Activated CD8-positive, alpha-beta T cell treated with anti-CD3 and anti-CD28 coated beads, Interleukin-2, amount 10 ng/mL, durations not matched to agents 7 days and 5 days (primary cell): Measurements from ENCODE around the gene CPB1. TPM values are rescaled to one million over a fixed set of nuclear protein-coding genes. Genes with fewer than 3 reads are reported as not detected.

Experiments used
- ATAC-seq: fragments of 150-1000 bp; cut with Tn5 transposase; one replicate; pipeline ENCODE4 v1.10.0; 2021; ENCODE audit warnings: moderate library complexity
- CTCF ChIA-PET: fragments of 350-600 bp; sonication (Branson Sonifier 250); formaldehyde crosslinking; loops from one replicate; lab custom pipeline; 2021; ENCODE audit warnings: antibody characterized with exemption; lab: Charles Lee
- POLR2A ChIA-PET: fragments of 350-600 bp; sonication (Branson Sonifier 250); formaldehyde crosslinking; loops from one replicate; lab custom pipeline; 2021; ENCODE audit warnings: antibody characterized with exemption; lab: Charles Lee
- DNase-seq: peaks from one replicate; pipeline ENCODE4 v3.0.0-alpha.2; 2020
- H3K27ac Mint-ChIP-seq: one replicate; pipeline ENCODE4 v1.8.0; 2021; ENCODE audit warnings: mild to moderate bottlenecking, mixed read lengths
- H3K27me3 Mint-ChIP-seq: one replicate; pipeline ENCODE4 v1.8.0; 2021; ENCODE audit warnings: low read depth, mixed read lengths
- H3K36me3 Mint-ChIP-seq: one replicate; pipeline ENCODE4 v1.8.0; 2021; ENCODE audit warnings: low read depth, mixed read lengths
- H3K4me1 Mint-ChIP-seq: one replicate; pipeline ENCODE4 v1.8.0; 2021; ENCODE audit warnings: low read depth, mixed read lengths
- H3K4me3 Mint-ChIP-seq: one replicate; pipeline ENCODE4 v1.8.0; 2021; ENCODE audit warnings: mild to moderate bottlenecking, mixed read lengths
- H3K9me3 Mint-ChIP-seq: one replicate; pipeline ENCODE4 v1.8.0; 2022; ENCODE audit warnings: mixed read lengths; ENCODE audit not compliant: insufficient read depth
- total RNA-seq, 2 experiments: library from RNA; stranded (reverse); gene quantifications; one replicate each; pipeline ENCODE4 v1.2.3, GENCODE V29; 2021

Gene CPB1
- total RNA-seq, 2 experiments from 2014 or later, result not detected

DNA sequence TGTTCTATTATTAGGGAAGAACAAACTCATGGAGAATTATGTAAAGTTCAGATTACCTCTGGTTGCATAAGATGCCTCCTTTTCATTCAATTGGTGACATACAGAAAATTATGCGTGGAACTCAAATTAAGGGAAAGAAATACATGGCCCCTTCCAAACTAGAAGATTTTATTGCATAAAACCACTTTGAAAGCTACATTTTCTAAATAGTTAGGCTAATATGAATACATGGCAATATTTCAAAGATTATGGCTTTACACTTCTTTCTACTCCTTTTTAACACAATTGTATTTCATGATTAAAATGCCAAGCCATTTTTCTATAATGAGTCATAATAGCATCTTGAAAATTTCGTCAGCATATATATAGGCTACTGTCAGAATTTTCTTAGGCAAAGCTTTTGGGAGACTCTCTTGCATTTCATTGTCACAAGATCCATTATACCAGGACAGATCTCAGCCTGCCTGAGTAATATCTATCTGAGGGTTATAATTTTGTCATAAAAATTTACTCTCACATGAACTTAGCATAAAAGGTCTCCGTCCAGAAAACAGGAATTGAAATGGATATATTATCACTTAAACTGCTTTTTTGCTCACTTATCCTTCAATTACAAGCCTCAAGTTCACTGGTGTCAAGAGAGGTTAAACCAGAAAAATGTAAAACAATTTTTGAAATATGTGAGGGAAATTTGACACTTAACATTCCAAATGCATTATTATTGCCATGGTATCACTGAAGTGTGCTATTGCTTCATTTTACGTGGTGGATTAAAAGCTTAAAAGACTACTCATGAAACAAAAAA lies 74.6 kb downstream of the CPB1 start:
- Mint-ChIP-seq H3K27me3 (peaks cover 4% of the 10 kb centered on the region), H3K4me1 (no peaks in the 10 kb centered on the region), H3K36me3 (no peaks in the 10 kb centered on the region), H3K4me3 (no peak overlapping the region), H3K27ac (no peak overlapping the region), H3K9me3 (no peaks in the 10 kb centered on the region)
- DNase-seq (no peak), ATAC-seq (no peak)
- CTCF ChIA-PET, result no interaction called here
- POLR2A ChIA-PET, result no interaction called here

- ChIA-PET CTCF (no interaction called here), POLR2A (no interaction called here)
- no peaks in the 10 kb centered on the region for H3K9me3 Mint-ChIP-seq
- H3K27me3 Mint-ChIP-seq, result peaks cover 2% of the 10 kb centered on the region
- no peak for DNase-seq
- H3K27ac Mint-ChIP-seq, result no peak overlapping the region
- H3K4me1 Mint-ChIP-seq, result no peaks in the 10 kb centered on the region
- no peaks in the 10 kb centered on the region for H3K36me3 Mint-ChIP-seq
- no peak overlapping the region for H3K4me3 Mint-ChIP-seq
- no peak for ATAC-seq
These were observed 75.4 kb downstream of the CPB1 start for GRCh38 chr3:148903022-148903442.

- ATAC-seq (no peak), DNase-seq (no peak)
- ChIA-PET POLR2A (no interaction called here), CTCF (no interaction called here)
- Mint-ChIP-seq H3K9me3 (no peaks in the 10 kb centered on the region), H3K27me3 (peaks cover 2% of the 10 kb centered on the region), H3K36me3 (no peaks in the 10 kb centered on the region), H3K4me1 (no peaks in the 10 kb centered on the region), H3K27ac (no peak overlapping the region), H3K4me3 (no peak overlapping the region)
These were observed 76.3 kb downstream of the CPB1 start for GRCh38 chr3:148903941-148904340.

GRCh38 chr3:148906667-148907066 lies 79.1 kb downstream of the CPB1 start:
- H3K4me1 Mint-ChIP-seq, result no peaks in the 10 kb centered on the region
- ChIA-PET POLR2A (no interaction called here), CTCF (no interaction called here)
- DNase-seq, result no peak
- no peaks in the 10 kb centered on the region for H3K36me3 Mint-ChIP-seq
- H3K27ac Mint-ChIP-seq, result no peak overlapping the region
- no peak for ATAC-seq
- no peaks in the 10 kb centered on the region for H3K9me3 Mint-ChIP-seq
- H3K4me3 Mint-ChIP-seq, result no peak overlapping the region
- H3K27me3 Mint-ChIP-seq, result no peaks in the 10 kb centered on the region

Other genes starting within 250 kb of the CPB1 start
- not detected for gene AGTR1, start 129.9 kb upstream of the CPB1 start, total RNA-seq
- not detected for gene CPA3, start 37.5 kb downstream of the CPB1 start, total RNA-seq
- gene GYG1, start 163.7 kb downstream of the CPB1 start, total RNA-seq, result 10 to 100 TPM; 46.9 to 54.0 TPM